Gastrocnemius medialis (tissue), 4 donors: ENCODE results near the gene OR5D14. TPM values are rescaled to one million over a fixed set of nuclear protein-coding genes. Genes with fewer than 3 reads are reported as not detected.

Experiments
- ATAC-seq, 2 donors: fragments of 150-250 bp; one replicate each; pipeline ENCODE4 v1.9.1; 2016
- DNase-seq, 2 donors: peaks; one replicate each; pipeline ENCODE4 v3.0.0-alpha.2; 2019
- H3K27ac ChIP-seq, 4 donors: fragments of 200-600 bp; sonication (generic); 1 replicate in 1 of 4; 2 replicates in 3 of 4; pipeline ENCODE4 v1.5.1; 2016 to 2018; ENCODE audit warnings: mild to moderate bottlenecking in 2 of 4, moderate library complexity in 1 of 4
- H3K27me3 ChIP-seq, 3 donors: fragments of 200-600 bp; sonication (generic) in 2 of 3; 1 replicate in 1 of 3; 2 replicates in 2 of 3; pipeline versions ENCODE4 v1.5.1 to v1.6.0; 2016 to 2019; ENCODE audit warnings: mild to moderate bottlenecking in 1 of 3, moderate library complexity in 1 of 3
- H3K36me3 ChIP-seq, 2 donors: fragments of 200-600 bp; sonication (generic) in 1 of 2; one replicate each; pipeline ENCODE4 v1.5.1; 2017 to 2018
- H3K4me1 ChIP-seq, 2 donors: fragments of 200-600 bp; sonication (generic) in 1 of 2; one replicate each; pipeline ENCODE4 v1.5.1; 2016 to 2017; ENCODE audit warnings: mild to moderate bottlenecking in 2 of 2
- H3K4me3 ChIP-seq, 4 donors: fragments of 200-600 bp; sonication (generic) in 3 of 4; 1 replicate in 1 of 4; 2 replicates in 3 of 4; pipeline ENCODE4 v1.5.1; 2016 to 2019; ENCODE audit warnings: mild to moderate bottlenecking in 2 of 4
- H3K9me3 ChIP-seq, 3 donors: fragments of 200-600 bp; sonication (generic) in 2 of 3; 1 replicate in 1 of 3; 2 replicates in 2 of 3; pipeline ENCODE4 v1.5.1; 2016 to 2019
- POLR2A ChIP-seq, 2 donors: fragments of 450-650 bp; IDR thresholded peaks; one replicate each; pipeline ENCODE4 v1.6.1; 2017; ENCODE audit warnings: antibody characterized with exemption in 2 of 2, mild to moderate bottlenecking in 2 of 2, moderate library complexity in 2 of 2
- in situ Hi-C, 4 donors: fragments of 200-750 bp; cut with MboI; loops; one replicate each; pipeline versions ENCODE4 v1.15.0 to v1.8.0; 2017; ENCODE audit warnings: low sequenced_read_pairs in 4 of 4
- intact Hi-C: fragments of 100-400 bp; cut with DNase I; formaldehyde crosslinking; loops from one replicate; pipeline ENCODE4 v1.15.1; 2023; ENCODE audit warnings: low total_unique reads
- total RNA-seq, 4 donors: library from RNA; depleted of rRNA; stranded (reverse); fragments of >200 nt; gene quantifications; one replicate each; pipeline versions ENCODE4 v1.1.0 to v1.2.3, GENCODE V29; 2016
- TF ChIP-seq, protein P1 (sequence below), 5 experiments: fragments of 450-650 bp in 3 of 5; fragments of 200-600 bp in 2 of 5; sonication (generic) in 2 of 5; IDR thresholded peaks in 4 of 5; conservative IDR thresholded peaks in 1 of 5; 1 replicate in 4 of 5; 2 replicates in 1 of 5; pipeline ENCODE4 v1.5.1; 2016 to 2019; ENCODE audit warnings: antibody characterized with exemption in 5 of 5, mild to moderate bottlenecking in 3 of 5, moderate library complexity in 3 of 5

The OR5D14 gene
- total RNA-seq, 4 donors from 2014 or later: not detected

DNA sequence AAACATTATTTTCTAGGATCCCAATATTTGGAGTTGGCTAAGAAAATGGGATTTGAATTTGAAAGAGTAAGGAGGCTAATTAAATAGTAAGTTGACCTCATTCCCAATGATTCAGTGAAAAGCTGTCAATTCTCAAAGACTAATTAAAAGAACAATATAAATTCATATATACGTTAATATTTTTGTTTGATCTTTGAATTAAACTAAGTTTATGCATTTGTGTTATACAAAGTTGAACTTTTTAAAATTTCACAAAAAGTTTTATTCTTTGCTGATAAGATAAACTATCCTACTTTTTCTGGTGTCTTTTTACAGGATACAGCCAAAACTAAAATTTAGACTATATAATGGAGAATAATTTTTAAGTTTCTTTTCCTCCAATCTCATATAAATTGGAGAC is 15.7 kb downstream of the OR5D14 start, which contains the start of gene OR5L1:
TSS of gene OR5L1 (plus strand) at position 301 of the 400 bp plus-strand sequence. CDS start 100 bp downstream, outside the sequence.
- H3K36me3 ChIP-seq: no peaks in the 10 kb centered on the region
- ATAC-seq (no peak), DNase-seq (no peak)
- H3K27ac ChIP-seq: no peak within 1 kb of the TSS
- no peaks in the 10 kb centered on the region for H3K4me1 ChIP-seq
- no peaks in the 10 kb centered on the region for H3K27me3 ChIP-seq
- TF ChIP-seq, protein P1, sequence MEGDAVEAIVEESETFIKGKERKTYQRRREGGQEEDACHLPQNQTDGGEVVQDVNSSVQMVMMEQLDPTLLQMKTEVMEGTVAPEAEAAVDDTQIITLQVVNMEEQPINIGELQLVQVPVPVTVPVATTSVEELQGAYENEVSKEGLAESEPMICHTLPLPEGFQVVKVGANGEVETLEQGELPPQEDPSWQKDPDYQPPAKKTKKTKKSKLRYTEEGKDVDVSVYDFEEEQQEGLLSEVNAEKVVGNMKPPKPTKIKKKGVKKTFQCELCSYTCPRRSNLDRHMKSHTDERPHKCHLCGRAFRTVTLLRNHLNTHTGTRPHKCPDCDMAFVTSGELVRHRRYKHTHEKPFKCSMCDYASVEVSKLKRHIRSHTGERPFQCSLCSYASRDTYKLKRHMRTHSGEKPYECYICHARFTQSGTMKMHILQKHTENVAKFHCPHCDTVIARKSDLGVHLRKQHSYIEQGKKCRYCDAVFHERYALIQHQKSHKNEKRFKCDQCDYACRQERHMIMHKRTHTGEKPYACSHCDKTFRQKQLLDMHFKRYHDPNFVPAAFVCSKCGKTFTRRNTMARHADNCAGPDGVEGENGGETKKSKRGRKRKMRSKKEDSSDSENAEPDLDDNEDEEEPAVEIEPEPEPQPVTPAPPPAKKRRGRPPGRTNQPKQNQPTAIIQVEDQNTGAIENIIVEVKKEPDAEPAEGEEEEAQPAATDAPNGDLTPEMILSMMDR (IDR thresholded peaks at IDR 0.05 in 4 of 5, conservative IDR thresholded peaks at IDR 0.05 in 1 of 5): no peak
- no peak for TF ChIP-seq POLR2A (IDR thresholded peaks at IDR 0.05)
- no peak within 1 kb of the TSS for H3K4me3 ChIP-seq
- intact Hi-C loops (no loop called here), in situ Hi-C loops (no loop called here)
- H3K9me3 ChIP-seq: no peaks in the 10 kb centered on the region

DNA sequence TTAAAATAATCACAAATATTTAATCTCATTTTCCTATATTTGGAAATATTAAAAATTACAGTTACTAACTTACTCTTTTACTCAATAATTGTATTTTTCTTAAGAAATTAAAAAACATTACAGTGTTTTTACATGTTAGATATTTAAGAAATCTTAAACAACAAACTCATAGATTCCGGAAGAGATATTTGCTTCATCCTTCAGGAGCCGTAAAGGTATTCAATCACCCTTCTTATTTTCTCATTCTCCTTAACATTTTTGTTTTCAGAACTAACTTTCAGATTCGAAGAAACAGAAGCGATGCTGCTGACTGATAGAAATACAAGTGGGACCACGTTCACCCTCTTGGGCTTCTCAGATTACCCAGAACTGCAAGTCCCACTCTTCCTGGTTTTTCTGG is 24.0 kb downstream of the OR5D14 start, which contains the start of gene OR5D18:
TSS of gene OR5D18 (plus strand) at position 301 of the 400 bp plus-strand sequence. CDS start at position 301, 0 bp downstream.
- H3K9me3 ChIP-seq: no peaks in the 10 kb centered on the region
- no peaks in the 10 kb centered on the region for H3K36me3 ChIP-seq
- no peaks in the 10 kb centered on the region for H3K4me1 ChIP-seq
- no peaks in the 10 kb centered on the region for H3K27me3 ChIP-seq
- intact Hi-C loops: no loop called here
- H3K27ac ChIP-seq: no peak within 1 kb of the TSS
- H3K4me3 ChIP-seq: no peak within 1 kb of the TSS
- no peak for TF ChIP-seq POLR2A (IDR thresholded peaks at IDR 0.05)
- TF ChIP-seq, protein P1 (IDR thresholded peaks at IDR 0.05 in 4 of 5, conservative IDR thresholded peaks at IDR 0.05 in 1 of 5): no peak
- ATAC-seq (no peak), DNase-seq (no peak)
- in situ Hi-C loops: no loop called here

DNA sequence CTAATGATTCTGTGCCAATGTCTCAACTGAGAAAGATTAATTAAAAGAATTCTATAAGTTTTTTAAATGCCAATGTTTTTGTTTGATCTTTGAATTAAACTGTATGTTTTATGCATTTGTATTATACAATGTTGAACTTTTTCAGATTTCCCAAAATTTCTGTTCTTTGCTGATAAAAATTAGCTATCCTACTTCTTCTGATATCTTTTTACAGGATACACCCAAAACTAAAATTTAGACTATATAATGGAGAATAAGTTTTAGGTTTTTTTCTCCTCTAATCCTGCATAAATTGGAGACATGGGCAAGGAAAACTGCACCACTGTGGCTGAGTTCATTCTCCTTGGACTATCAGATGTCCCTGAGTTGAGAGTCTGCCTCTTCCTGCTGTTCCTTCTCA is 31.6 kb downstream of the OR5D14 start, which contains the start of gene OR5L2:
TSS of gene OR5L2 (plus strand) at position 301 of the 400 bp plus-strand sequence. CDS start at position 301, 0 bp downstream.
- intact Hi-C loops: no loop called here
- H3K4me3 ChIP-seq: no peak within 1 kb of the TSS
- in situ Hi-C loops: no loop called here
- no peaks in the 10 kb centered on the region for H3K4me1 ChIP-seq
- no peaks in the 10 kb centered on the region for H3K36me3 ChIP-seq
- no peaks in the 10 kb centered on the region for H3K9me3 ChIP-seq
- H3K27ac ChIP-seq: no peak within 1 kb of the TSS
- ATAC-seq (no peak), DNase-seq (no peak)
- no peaks in the 10 kb centered on the region for H3K27me3 ChIP-seq
- no peak for TF ChIP-seq POLR2A (IDR thresholded peaks at IDR 0.05)
- TF ChIP-seq, protein P1 (IDR thresholded peaks at IDR 0.05 in 4 of 5, conservative IDR thresholded peaks at IDR 0.05 in 1 of 5): no peak

DNA sequence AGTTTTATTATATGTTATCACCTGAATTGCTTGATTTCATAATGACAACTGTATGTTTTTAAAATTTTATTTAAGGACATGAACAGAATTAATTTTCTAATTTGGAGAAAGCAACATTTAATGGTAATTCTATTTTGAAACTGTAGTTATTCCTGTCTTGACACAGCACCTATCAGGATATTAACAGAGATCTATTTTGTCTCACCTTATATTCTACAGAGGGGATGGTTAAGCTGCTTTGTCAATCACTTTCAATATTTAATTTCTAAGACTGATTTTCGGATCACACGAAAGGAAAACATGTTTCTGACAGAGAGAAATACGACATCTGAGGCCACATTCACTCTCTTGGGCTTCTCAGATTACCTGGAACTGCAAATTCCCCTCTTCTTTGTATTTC is 43.1 kb downstream of the OR5D14 start, which contains the start of gene OR5D16:
TSS of gene OR5D16 (plus strand) at position 301 of the 400 bp plus-strand sequence. CDS start at position 301, 0 bp downstream.
- TF ChIP-seq, protein P1 (IDR thresholded peaks at IDR 0.05 in 4 of 5, conservative IDR thresholded peaks at IDR 0.05 in 1 of 5): no peak
- TF ChIP-seq POLR2A (IDR thresholded peaks at IDR 0.05): no peak
- intact Hi-C loops: no loop called here
- H3K4me1 ChIP-seq: no peaks in the 10 kb centered on the region
- H3K4me3 ChIP-seq: no peak within 1 kb of the TSS
- in situ Hi-C loops: no loop called here
- no peak for DNase-seq
- no peaks in the 10 kb centered on the region for H3K27me3 ChIP-seq
- ATAC-seq: no peak
- H3K27ac ChIP-seq: no peak within 1 kb of the TSS
- no peaks in the 10 kb centered on the region for H3K36me3 ChIP-seq
- H3K9me3 ChIP-seq: no peaks in the 10 kb centered on the region

Other genes with a start within 250 kb of the OR5D14 start
- gene OR4C15, start 241.1 kb upstream of the OR5D14 start, total RNA-seq: not detected
- gene OR4C16, start 223.4 kb upstream of the OR5D14 start, total RNA-seq: not detected
- not detected for gene OR4C11, start 187.9 kb upstream of the OR5D14 start, total RNA-seq
- not detected for gene OR4P4, start 160.4 kb upstream of the OR5D14 start, total RNA-seq
- gene OR4S2, start 147.2 kb upstream of the OR5D14 start, total RNA-seq: not detected
- not detected for gene OR4C6, start 133.4 kb upstream of the OR5D14 start, total RNA-seq
- not detected for gene OR5D13, start 22.1 kb upstream of the OR5D14 start, total RNA-seq
- not detected for gene OR5L1, start 15.8 kb downstream of the OR5D14 start, total RNA-seq
- gene OR5D18, start 24.1 kb downstream of the OR5D14 start, total RNA-seq: not detected
- gene OR5L2, start 31.7 kb downstream of the OR5D14 start, total RNA-seq: not detected
- gene OR5D16, start 43.2 kb downstream of the OR5D14 start, total RNA-seq: not detected
- gene TRIM51, start 87.7 kb downstream of the OR5D14 start, total RNA-seq: not detected
- gene OR5W2, start 119.0 kb downstream of the OR5D14 start, total RNA-seq: not detected
- gene OR5I1, start 140.8 kb downstream of the OR5D14 start, total RNA-seq: not detected
- gene OR10AG1, start 174.4 kb downstream of the OR5D14 start, total RNA-seq: not detected
- not detected for gene OR5F1, start 199.1 kb downstream of the OR5D14 start, total RNA-seq
- gene OR5AS1, start 232.1 kb downstream of the OR5D14 start, total RNA-seq: not detected